Upper lobe of left lung (tissue), 6 donors: ENCODE data around the gene C16orf86. TPM values are rescaled to one million over a fixed set of nuclear protein-coding genes. Genes with fewer than 3 reads are reported as not detected.

Experiments used
- ATAC-seq, 2 donors: fragments of 200-7000 bp; cut with Tn5 transposase; one replicate each; pipeline ENCODE4 v1.9.1; 2022; ENCODE audit warnings: mild to moderate bottlenecking in 2 of 2, moderate library complexity in 2 of 2; ENCODE audit not compliant: low FRiP score in 2 of 2
- DNase-seq, 2 donors: peaks; one replicate each; pipeline ENCODE4 v3.0.0-alpha.2; 2019 to 2020
- H3K27ac ChIP-seq, 4 donors: fragments of 200-600 bp; sonication (generic); one replicate each; pipeline ENCODE4 v1.5.1; 2016 to 2019
- H3K27me3 ChIP-seq, 4 donors: fragments of 200-600 bp; sonication (generic); one replicate each; pipeline ENCODE4 v1.5.1; 2017 to 2019
- H3K36me3 ChIP-seq, 4 donors: fragments of 200-600 bp; sonication (generic); one replicate each; pipeline ENCODE4 v1.5.1; 2016 to 2019
- H3K4me1 ChIP-seq, 4 donors: fragments of 200-600 bp; sonication (generic); one replicate each; pipeline ENCODE4 v1.5.1; 2018 to 2019
- H3K4me3 ChIP-seq, 4 donors: fragments of 200-600 bp; sonication (generic); one replicate each; pipeline ENCODE4 v1.5.1; 2017 to 2019; ENCODE audit warnings: mild to moderate bottlenecking in 2 of 4, moderate library complexity in 1 of 4
- H3K9me3 ChIP-seq, 4 donors: fragments of 200-600 bp; sonication (generic); one replicate each; pipeline ENCODE4 v1.5.1; 2018 to 2019
- EP300 ChIP-seq, 4 donors: sonication (generic); formaldehyde crosslinking; IDR thresholded peaks; one replicate each; pipeline ENCODE4 v1.5.1; 2017; ENCODE audit warnings: antibody characterized with exemption in 4 of 4, control low read depth in 2 of 4
- POLR2A ChIP-seq, 4 donors: fragments of 450-650 bp; IDR thresholded peaks; one replicate each; pipeline ENCODE4 v1.5.1; 2016 to 2017; ENCODE audit warnings: antibody characterized with exemption in 4 of 4, mild to moderate bottlenecking in 2 of 4
- POLR2AphosphoS5 ChIP-seq, 2 donors: sonication (generic); formaldehyde crosslinking; IDR thresholded peaks; one replicate each; pipeline ENCODE4 v1.5.1; 2017; ENCODE audit warnings: antibody characterized with exemption in 2 of 2
- WGBS, 2 donors: methylation state at CpG; one replicate each; pipeline ENCODE4 v1.1.5; 2017 to 2018; 5-methylcytosine and 5-hydroxymethylcytosine counted together
- total RNA-seq, 6 donors: library from RNA; depleted of rRNA in 4 of 6; stranded (reverse); fragments of >200 nt in 4 of 6; gene quantifications; one replicate each; pipeline versions ENCODE4 v1.1.0 to v1.2.1, GENCODE V29; 2016 to 2021
- TF ChIP-seq, protein P1 (sequence below), 6 experiments: fragments of 450-650 bp in 4 of 6; fragments of 200-600 bp in 2 of 6; sonication (generic) in 2 of 6; IDR thresholded peaks; one replicate each; pipeline ENCODE4 v1.5.1; 2016 to 2019; ENCODE audit warnings: antibody characterized with exemption in 6 of 6
- donor health status: DM: no; HTN: no; CAD: no; lungs with moderate emphysema.
- donor health status: DM: no; HTN: yes; CAD: no; lungs with severe emphysema.

C16orf86 gene
- total RNA-seq, 6 donors from 2014 or later, result 1.2 to 22.0 (median 5.2) TPM

DNA sequence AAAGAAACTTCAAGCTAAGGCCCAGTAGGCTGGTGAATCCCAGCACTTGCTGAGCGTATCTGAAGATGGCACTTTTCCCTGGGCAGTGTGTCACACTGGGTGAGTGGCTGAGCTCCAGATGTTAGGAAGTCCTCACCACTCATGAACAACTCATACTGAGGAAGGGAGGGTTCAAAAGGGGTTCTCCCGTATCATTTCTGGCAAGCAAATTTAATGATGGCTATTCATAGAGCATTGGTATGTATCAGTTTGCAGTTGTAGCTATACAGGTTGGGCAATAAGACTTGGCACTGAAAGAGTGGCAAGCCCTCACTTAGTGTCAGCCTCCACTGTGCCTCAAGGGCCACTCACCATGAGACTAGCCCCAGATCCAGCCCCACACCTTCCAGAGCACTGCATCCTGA, 41.8 kb downstream of the C16orf86 start:
- ATAC-seq, result peak in 1 of 2 donors; percentile 34
- no peak for TF ChIP-seq POLR2AphosphoS5 (IDR thresholded peaks at IDR 0.05)

DNA sequence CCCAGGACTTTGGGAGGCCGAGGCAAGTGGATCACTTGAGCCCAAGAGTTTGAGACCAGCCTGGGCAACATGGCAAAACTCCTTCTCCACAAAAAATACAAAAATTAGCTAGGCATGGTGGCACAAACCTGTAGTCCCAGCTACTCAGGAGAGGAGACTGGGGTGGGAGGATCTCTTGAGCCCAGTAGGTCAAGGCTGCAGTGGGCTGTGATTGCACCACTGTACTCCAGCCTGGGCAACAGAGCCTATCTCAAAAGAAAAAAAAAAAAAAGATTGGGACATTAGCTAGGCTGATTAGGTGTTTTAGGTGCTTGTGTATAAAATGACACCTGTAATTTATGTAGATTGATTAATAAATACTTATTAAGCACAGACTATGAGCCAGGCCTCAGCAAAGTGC, 42.4 kb downstream of the C16orf86 start:
- Histone ChIP-seq H3K9me3 (no peaks in the 10 kb centered on the region), H3K36me3 (no peaks in the 10 kb centered on the region), H3K27me3 (no peaks in the 10 kb centered on the region), H3K4me3 (no peak overlapping the region), H3K27ac (no peak overlapping the region), H3K4me1 (peaks cover 4 to 8% (median 6%) of the 10 kb centered on the region in 4 donors)
- DNase-seq (no peak), ATAC-seq (no peak)
- WGBS, 2 donors, result 75 to 92% methylated on average over 1 of the region's 1 CpG
- TF ChIP-seq POLR2A (IDR thresholded peaks at IDR 0.05) (no peak), POLR2AphosphoS5 (IDR thresholded peaks at IDR 0.05) (no peak), EP300 (IDR thresholded peaks at IDR 0.05) (no peak)

More for the DNA sequence above, 41.8 kb downstream of the C16orf86 start:
- Histone ChIP-seq H3K27ac (no peak overlapping the region), H3K36me3 (no peaks in the 10 kb centered on the region), H3K4me3 (no peak overlapping the region), H3K27me3 (no peaks in the 10 kb centered on the region), H3K9me3 (no peaks in the 10 kb centered on the region), H3K4me1 (peaks cover 0 to 7% (median 2%) of the 10 kb centered on the region in 4 donors)
- 72 to 80% methylated on average over 1 to 2 of the region's 2 CpGs for WGBS, 2 donors
- DNase-seq, result peak in 1 of 2 donors; percentile 30

DNA sequence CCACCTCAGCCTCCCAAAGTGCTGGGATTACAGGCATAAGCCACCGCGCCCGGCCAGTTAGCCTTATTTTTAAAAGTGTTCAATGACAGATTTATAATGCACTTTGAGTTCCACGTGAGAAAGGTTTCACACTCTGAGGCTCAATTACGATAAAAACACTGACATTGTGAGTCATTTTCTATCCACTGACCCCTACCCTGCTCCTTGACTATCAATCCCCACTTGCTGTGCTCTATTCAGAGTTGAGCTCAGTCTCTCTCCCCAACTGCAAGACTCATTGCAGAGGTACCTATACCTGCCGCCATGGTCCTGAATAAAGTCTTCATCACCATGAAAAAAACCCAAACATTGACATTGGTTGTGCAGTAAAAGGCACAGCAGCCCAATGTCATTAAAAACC, 44.0 kb downstream of the C16orf86 start:
- Histone ChIP-seq H3K27ac (no peak overlapping the region), H3K4me3 (no peak overlapping the region), H3K27me3 (no peaks in the 10 kb centered on the region), H3K9me3 (no peaks in the 10 kb centered on the region), H3K36me3 (no peaks in the 10 kb centered on the region), H3K4me1 (peaks cover 4 to 20% (median 15%) of the 10 kb centered on the region in 4 donors)
- no peak for ATAC-seq
- TF ChIP-seq, protein P1, sequence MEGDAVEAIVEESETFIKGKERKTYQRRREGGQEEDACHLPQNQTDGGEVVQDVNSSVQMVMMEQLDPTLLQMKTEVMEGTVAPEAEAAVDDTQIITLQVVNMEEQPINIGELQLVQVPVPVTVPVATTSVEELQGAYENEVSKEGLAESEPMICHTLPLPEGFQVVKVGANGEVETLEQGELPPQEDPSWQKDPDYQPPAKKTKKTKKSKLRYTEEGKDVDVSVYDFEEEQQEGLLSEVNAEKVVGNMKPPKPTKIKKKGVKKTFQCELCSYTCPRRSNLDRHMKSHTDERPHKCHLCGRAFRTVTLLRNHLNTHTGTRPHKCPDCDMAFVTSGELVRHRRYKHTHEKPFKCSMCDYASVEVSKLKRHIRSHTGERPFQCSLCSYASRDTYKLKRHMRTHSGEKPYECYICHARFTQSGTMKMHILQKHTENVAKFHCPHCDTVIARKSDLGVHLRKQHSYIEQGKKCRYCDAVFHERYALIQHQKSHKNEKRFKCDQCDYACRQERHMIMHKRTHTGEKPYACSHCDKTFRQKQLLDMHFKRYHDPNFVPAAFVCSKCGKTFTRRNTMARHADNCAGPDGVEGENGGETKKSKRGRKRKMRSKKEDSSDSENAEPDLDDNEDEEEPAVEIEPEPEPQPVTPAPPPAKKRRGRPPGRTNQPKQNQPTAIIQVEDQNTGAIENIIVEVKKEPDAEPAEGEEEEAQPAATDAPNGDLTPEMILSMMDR (IDR thresholded peaks at IDR 0.05), result no peak
- TF ChIP-seq POLR2AphosphoS5 (IDR thresholded peaks at IDR 0.05), result no peak
- no peak for TF ChIP-seq EP300 (IDR thresholded peaks at IDR 0.05)
- TF ChIP-seq POLR2A (IDR thresholded peaks at IDR 0.05), result no peak
- no peak for DNase-seq
- 91 to 96% methylated on average over 6 of the region's 6 CpGs for WGBS, 2 donors

DNA sequence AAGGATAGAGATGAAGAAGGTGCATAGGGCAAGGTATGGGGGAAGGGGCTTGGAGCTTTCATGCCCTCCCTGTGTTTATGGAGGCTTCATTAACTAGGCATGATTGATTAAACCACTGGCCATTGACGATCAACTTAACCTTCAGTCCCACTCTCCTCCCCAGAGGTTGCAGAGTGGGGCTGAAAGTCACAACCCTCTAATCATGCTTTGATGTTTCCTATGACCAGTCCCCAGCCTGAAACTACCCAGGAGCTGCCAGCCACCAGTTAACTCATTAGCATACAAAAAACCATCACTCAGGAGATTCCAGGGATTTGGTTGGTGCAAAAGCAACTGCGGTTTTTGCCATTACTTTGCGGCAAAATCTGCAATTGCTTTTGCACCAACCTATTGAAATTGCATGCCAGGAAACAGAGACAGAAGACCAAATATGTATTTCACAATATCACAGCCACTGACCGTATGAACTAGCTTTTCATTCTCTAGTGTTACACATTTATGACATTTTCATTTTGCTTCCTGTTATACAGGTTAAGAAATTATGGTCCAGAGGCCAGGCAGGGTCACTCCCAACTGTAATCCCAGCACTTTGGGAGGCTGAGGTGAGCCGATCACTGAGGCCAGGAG, 47.1 kb downstream of the C16orf86 start:
- DNase-seq, result no peak
- peaks cover 9 to 43% (median 26%) of the 10 kb centered on the region in 4 donors for H3K4me1 ChIP-seq
- TF ChIP-seq EP300 (IDR thresholded peaks at IDR 0.05) (no peak), POLR2AphosphoS5 (IDR thresholded peaks at IDR 0.05) (no peak), POLR2A (IDR thresholded peaks at IDR 0.05) (no peak)
- TF ChIP-seq, protein P1 (IDR thresholded peaks at IDR 0.05), result no peak
- ATAC-seq, result no peak
- peak overlapping the region in 2 of 4 donors; percentile 29 to 52 for H3K27ac ChIP-seq
- H3K9me3 ChIP-seq, result no peaks in the 10 kb centered on the region
- 65 to 71% methylated on average over 5 of the region's 5 CpGs for WGBS, 2 donors
- no peak overlapping the region for H3K4me3 ChIP-seq
- no peaks in the 10 kb centered on the region for H3K27me3 ChIP-seq
- H3K36me3 ChIP-seq, result no peaks in the 10 kb centered on the region

DNA sequence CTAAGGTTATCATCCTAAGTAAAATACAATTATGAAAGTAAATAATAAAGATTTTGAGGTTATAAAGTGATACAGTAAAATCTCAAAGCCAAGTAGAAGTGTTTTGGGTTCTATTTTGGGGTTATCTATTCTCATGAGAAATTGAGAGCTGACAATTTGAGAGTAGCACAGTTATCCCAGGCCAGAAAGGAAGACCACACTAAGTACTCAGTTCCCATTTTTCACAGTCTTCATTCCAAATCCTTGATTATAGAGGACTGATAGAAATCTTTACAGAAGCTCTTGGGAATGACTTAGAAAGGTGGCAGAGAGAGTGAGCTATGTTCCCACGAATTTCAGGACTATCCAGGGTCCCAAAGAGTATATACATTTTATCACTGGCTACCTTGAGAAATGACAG, 47.9 kb downstream of the C16orf86 start:
- Histone ChIP-seq H3K4me3 (no peak overlapping the region), H3K36me3 (no peaks in the 10 kb centered on the region), H3K4me1 (peaks cover 8 to 41% (median 26%) of the 10 kb centered on the region in 4 donors), H3K9me3 (no peaks in the 10 kb centered on the region), H3K27me3 (no peaks in the 10 kb centered on the region), H3K27ac (peak overlapping the region in 1 of 4 donors; percentile 52)
- ATAC-seq (no peak), DNase-seq (no peak)
- TF ChIP-seq EP300 (IDR thresholded peaks at IDR 0.05) (no peak), POLR2AphosphoS5 (IDR thresholded peaks at IDR 0.05) (no peak), POLR2A (IDR thresholded peaks at IDR 0.05) (no peak)
- TF ChIP-seq, protein P1 (IDR thresholded peaks at IDR 0.05), result no peak
- 77 to 79% methylated on average over 1 of the region's 1 CpG for WGBS, 2 donors

DNA sequence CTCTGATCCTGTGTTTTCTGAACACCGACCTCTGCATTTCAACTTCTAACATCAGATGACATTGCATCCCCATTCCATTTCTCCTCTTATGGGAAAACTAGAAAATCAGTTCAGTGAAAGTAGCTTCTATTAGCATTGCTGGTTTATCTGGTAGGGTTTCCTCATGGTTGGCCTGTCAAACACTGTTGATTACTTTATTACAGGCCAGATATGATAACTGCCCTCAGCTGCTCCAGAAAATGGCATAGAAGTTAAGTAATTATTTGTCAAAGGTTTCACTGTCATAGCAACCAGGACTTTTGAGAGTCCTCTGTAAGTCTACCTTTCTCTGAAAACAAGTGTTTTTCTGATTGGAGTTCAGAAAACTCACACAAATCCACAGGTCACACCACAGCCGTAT, 49.5 kb downstream of the C16orf86 start:
- H3K27ac ChIP-seq, result no peak overlapping the region
- no peak overlapping the region for H3K4me3 ChIP-seq
- no peaks in the 10 kb centered on the region for H3K27me3 ChIP-seq
- WGBS, 2 donors, result 78 to 79% methylated on average over 2 of the region's 2 CpGs
- ATAC-seq (no peak), DNase-seq (no peak)
- H3K4me1 ChIP-seq, result peaks cover 17 to 51% (median 34%) of the 10 kb centered on the region in 4 donors
- no peaks in the 10 kb centered on the region for H3K9me3 ChIP-seq
- TF ChIP-seq POLR2A (IDR thresholded peaks at IDR 0.05) (no peak), EP300 (IDR thresholded peaks at IDR 0.05) (no peak), POLR2AphosphoS5 (IDR thresholded peaks at IDR 0.05) (no peak)
- TF ChIP-seq, protein P1 (IDR thresholded peaks at IDR 0.05), result no peak
- no peaks in the 10 kb centered on the region for H3K36me3 ChIP-seq
